Choroid plexus epithelial cell (primary cell): Measurements from ENCODE around the gene FAM13A.

Experiments
- DNase-seq: peaks from one replicate; pipeline ENCODE4 v3.0.0-alpha.2; 2010; ENCODE audit warnings: low read depth
- H3K4me3 ChIP-seq: 2 replicates; pipeline ENCODE4 v1.5.1; 2011; ENCODE audit warnings: low read depth, mild to moderate bottlenecking, control low read depth, low read length, moderate library complexity
- TF ChIP-seq, protein P1 (sequence below): conservative IDR thresholded peaks from 2 replicates; pipeline ENCODE4 v1.5.1; 2011; ENCODE audit warnings: low read depth, mild to moderate bottlenecking, control low read depth, inconsistent platforms, low read length, moderate library complexity

Gene FAM13A

DNA sequence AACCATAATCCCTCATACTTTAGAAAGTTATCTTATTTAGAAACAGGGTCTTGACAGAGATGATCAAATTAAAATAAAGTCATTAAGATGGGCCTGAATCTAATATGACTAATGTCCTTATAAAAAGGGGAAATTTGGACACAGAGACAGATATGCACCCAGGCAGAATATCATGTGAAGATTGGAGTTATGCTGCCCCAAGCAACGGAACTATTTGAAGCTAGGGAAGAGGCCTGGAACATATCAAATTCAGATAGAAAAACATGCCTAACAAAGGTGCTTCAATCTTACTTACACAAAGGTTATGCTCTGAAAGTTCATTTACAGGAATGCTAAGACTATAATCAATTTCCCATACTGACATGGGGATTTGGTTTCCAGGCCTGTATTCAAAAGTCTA is 246.7 kb downstream of the FAM13A start:
- H3K4me3 ChIP-seq = no peak overlapping the region

DNA sequence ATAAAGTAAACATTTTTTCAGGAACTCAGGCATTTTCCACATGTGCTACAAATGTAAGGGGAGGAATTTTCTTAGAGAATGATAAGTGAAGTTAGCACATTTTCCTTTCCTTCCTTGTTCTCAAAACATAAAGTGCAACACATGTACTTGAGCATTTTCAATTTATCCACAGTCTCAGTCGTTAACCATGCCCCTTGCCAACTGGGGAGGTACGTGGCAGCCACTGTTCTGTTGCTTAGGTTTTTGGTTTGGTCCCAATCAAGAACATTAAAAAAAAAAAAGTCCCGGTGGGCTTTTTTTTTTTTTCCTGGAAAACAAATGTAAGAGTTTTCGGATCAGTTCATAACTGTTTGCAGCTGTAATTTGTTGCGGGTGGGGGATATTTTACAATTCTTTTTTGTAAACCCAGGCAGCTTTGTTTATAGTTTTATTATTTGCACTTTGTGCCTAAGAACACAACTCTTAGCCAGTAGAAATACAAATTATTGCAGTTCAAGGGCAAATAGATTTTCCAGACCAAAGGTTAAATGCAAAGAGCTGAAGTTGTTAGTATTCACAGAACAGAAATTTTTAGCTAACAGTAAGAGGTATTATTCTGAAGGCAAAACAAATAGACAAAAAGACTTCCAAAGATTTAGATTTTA is 247.3 kb downstream of the FAM13A start:
- TF ChIP-seq, protein P1, sequence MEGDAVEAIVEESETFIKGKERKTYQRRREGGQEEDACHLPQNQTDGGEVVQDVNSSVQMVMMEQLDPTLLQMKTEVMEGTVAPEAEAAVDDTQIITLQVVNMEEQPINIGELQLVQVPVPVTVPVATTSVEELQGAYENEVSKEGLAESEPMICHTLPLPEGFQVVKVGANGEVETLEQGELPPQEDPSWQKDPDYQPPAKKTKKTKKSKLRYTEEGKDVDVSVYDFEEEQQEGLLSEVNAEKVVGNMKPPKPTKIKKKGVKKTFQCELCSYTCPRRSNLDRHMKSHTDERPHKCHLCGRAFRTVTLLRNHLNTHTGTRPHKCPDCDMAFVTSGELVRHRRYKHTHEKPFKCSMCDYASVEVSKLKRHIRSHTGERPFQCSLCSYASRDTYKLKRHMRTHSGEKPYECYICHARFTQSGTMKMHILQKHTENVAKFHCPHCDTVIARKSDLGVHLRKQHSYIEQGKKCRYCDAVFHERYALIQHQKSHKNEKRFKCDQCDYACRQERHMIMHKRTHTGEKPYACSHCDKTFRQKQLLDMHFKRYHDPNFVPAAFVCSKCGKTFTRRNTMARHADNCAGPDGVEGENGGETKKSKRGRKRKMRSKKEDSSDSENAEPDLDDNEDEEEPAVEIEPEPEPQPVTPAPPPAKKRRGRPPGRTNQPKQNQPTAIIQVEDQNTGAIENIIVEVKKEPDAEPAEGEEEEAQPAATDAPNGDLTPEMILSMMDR = no peak
- DNase-seq = no peak
- H3K4me3 ChIP-seq = no peak overlapping the region

More for the DNA sequence above, 246.7 kb downstream of the FAM13A start:
- TF ChIP-seq, protein P1 = no peak
- DNase-seq = no peak

DNA sequence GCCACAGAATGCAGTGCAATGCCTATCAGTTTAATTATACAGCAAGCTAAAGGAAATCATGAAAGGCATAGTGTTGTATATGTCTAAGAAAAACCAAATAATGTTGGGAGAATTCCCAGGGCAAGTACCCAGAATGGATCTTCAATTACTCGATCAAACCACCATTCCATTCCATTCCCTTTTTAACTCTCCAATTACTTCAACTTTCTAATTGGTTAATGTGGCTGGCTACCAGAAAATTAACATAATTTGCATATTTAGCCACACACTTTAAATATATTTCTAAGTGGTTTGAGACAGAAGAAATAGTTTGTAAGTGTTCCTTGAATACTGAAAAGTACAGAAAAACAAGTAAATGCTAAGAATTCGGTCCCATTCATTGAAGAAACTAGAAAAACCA is 247.9 kb downstream of the FAM13A start:
- DNase-seq = no peak
- no peak overlapping the region for H3K4me3 ChIP-seq
- TF ChIP-seq, protein P1 = no peak

DNA sequence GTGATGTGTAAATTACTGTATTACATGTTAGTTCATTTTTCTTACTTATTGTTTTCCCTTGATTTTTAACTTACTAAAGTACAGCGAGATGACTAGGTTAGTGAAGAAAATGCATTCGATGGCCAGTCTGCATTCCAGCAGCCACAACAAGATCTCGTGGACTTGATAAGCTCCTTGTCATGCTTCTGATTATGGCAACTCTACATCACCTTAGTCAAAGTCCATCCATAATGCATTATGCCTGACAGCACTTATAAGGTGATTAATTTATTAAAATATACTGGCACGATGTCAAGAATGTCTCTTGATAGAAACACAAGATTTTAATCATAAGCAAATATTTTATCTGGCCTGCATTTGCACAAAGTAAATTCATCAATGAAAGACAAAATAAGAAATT is 249.5 kb downstream of the FAM13A start:
- DNase-seq = no peak
- TF ChIP-seq, protein P1 = no peak

DNA sequence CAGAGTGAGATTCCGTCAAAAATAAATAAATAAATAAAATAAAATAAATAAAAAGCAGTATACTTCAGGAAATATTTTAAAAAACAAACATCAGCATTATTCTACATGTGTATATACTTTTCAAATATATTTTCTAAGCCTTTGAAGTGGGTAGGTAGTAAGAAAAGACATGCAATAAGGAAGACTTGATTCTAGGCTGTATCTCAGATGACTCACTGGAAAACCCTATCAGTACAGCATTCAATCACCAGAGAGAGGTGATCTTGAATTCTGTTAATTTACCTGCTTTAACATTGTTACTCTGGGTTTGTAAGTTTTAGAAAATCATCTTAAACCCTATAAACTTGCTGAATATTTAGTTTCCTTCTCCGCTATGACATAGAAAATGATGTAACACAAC is 252.8 kb downstream of the FAM13A start:
- no peak for DNase-seq
- TF ChIP-seq, protein P1 = no peak

More for the DNA sequence above, 249.5 kb downstream of the FAM13A start:
- no peak overlapping the region for H3K4me3 ChIP-seq

DNA sequence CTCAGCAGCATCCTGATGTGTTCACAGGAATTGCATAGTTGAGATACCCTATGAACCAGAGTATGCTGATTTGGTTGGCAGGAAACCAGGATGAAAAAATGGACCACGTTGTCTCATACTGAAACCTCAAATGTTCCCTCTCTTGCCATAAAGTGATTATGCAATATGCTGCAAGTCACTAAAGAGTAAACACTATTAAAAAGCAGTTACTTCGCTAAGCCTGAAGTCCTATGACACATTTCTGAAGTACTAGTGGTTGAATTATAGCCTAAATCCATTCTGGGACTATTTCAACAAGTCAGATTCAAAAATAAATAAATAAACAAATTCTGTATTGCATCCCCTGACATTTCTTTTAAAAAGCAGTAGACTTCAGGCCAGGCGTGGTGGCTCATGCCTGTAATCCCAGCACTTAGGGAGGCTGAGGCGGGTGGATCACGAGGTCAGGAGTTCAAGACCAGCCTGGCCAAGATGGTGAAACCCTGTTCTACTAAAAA is 253.3 kb downstream of the FAM13A start:
- TF ChIP-seq, protein P1 = no peak
- no peak overlapping the region for H3K4me3 ChIP-seq
- peak; percentile 96 for DNase-seq

More for the DNA sequence above, 252.8 kb downstream of the FAM13A start:
- H3K4me3 ChIP-seq = no peak overlapping the region
